HG03558 (cell line): ENCODE measurements around the gene TPSD1.
"Not testable (repeated sequence)": the region's sequence is repeated elsewhere in the genome, so short reads cannot be mapped to it uniquely, and the experiment has no call there.

Experiments used
- ATAC-seq: cut with Tn5 transposase; IDR thresholded peaks from one replicate; pipeline ENCODE4 v1.9.1; 2021; ENCODE audit warnings: moderate number of reproducible peaks; ENCODE audit not compliant: unreplicated experiment; ENCODE audit errors: extremely low read depth

The TPSD1 gene

GRCh38 chr16:1293921-1294656, 38.2 kb downstream of the TPSD1 start:
- ATAC-seq = no peak

GRCh38 chr16:1295465-1295864, 39.6 kb downstream of the TPSD1 start:
- no peak for ATAC-seq

- ATAC-seq = not testable (repeated sequence)
Measured at GRCh38 chr16:1296688-1297017, 40.8 kb downstream of the TPSD1 start.

- no peak for ATAC-seq
Measured at GRCh38 chr16:1297018-1297696, 41.3 kb downstream of the TPSD1 start.

- ATAC-seq = no peak
Measured at GRCh38 chr16:1298406-1298805, 42.5 kb downstream of the TPSD1 start.

- ATAC-seq = no peak
Measured at GRCh38 chr16:1299012-1299867, 43.4 kb downstream of the TPSD1 start.

- no peak for ATAC-seq
Measured at GRCh38 chr16:1299868-1300203, 44.0 kb downstream of the TPSD1 start.

GRCh38 chr16:1300664-1301476, 45.0 kb downstream of the TPSD1 start:
- ATAC-seq = no peak

- no peak for ATAC-seq
Measured at GRCh38 chr16:1301562-1301961, 45.7 kb downstream of the TPSD1 start.

- ATAC-seq = no peak
Measured at GRCh38 chr16:1305823-1306222, 50.0 kb downstream of the TPSD1 start.

GRCh38 chr16:1306334-1306733, 50.5 kb downstream of the TPSD1 start:
- ATAC-seq = no peak

- no peak for ATAC-seq
Measured at GRCh38 chr16:1308036-1308976, 52.4 kb downstream of the TPSD1 start.
